Colonic mucosa (tissue), 4 donors: ENCODE results near the gene DSTN. TPM values are rescaled to one million over a fixed set of nuclear protein-coding genes. Genes with fewer than 3 reads are reported as not detected.

Source experiments
- DNase-seq: peaks from one replicate; pipeline ENCODE4 v3.0.0-alpha.2; 2020
- H3K27ac ChIP-seq: fragments of 200-600 bp; one replicate; pipeline ENCODE4 v1.8.0; 2021
- H3K27me3 ChIP-seq: fragments of 200-600 bp; one replicate; pipeline ENCODE4 v1.8.0; 2021
- H3K36me3 ChIP-seq: fragments of 200-600 bp; one replicate; pipeline ENCODE4 v1.8.0; 2021
- H3K4me1 ChIP-seq: fragments of 200-600 bp; one replicate; pipeline ENCODE4 v1.8.0; 2021; ENCODE audit warnings: mild to moderate bottlenecking
- H3K4me3 ChIP-seq: fragments of 200-600 bp; one replicate; pipeline ENCODE4 v1.8.0; 2021
- H3K9ac ChIP-seq, 2 donors: one replicate each; pipeline ENCODE4 v1.7.0; 2013; ENCODE audit warnings: control low read depth in 2 of 2, low read depth in 2 of 2, low read length in 2 of 2
- H3K9me3 ChIP-seq: fragments of 200-600 bp; one replicate; pipeline ENCODE4 v1.8.0; 2021
- intact Hi-C: fragments of 100-400 bp; cut with DNase I; formaldehyde crosslinking; loops from one replicate; pipeline ENCODE4 v1.14.1; 2022
- total RNA-seq, 2 donors: library from RNA; stranded (reverse); fragmentation: NEBNext Ultra II Directional in 1 of 2; extraction: Animal tissue kit (Norgen Biotek cat#: 25700) in 1 of 2; gene quantifications; one replicate each; pipeline ENCODE4 v1.2.1, GENCODE V29; 2021
- TF ChIP-seq, protein P1 (sequence below): fragments of 200-600 bp; IDR thresholded peaks from one replicate; pipeline ENCODE4 v1.8.0; 2022; ENCODE audit warnings: antibody characterized with exemption, mild to moderate bottlenecking
- donor health status: healthy.
- donor health status: DM: no; HTN: no; CAD: no.
- donor health status: DM: no; HTN: no; CAD: no.

The DSTN gene
- total RNA-seq, 2 donors from 2014 or later: 247 to 437 TPM

- H3K27me3 ChIP-seq: no peaks in the 10 kb centered on the region
- no peak overlapping the region for H3K4me3 ChIP-seq
- H3K4me1 ChIP-seq: no peaks in the 10 kb centered on the region
- H3K36me3 ChIP-seq: peaks cover 38% of the 10 kb centered on the region
- TF ChIP-seq, protein P1, sequence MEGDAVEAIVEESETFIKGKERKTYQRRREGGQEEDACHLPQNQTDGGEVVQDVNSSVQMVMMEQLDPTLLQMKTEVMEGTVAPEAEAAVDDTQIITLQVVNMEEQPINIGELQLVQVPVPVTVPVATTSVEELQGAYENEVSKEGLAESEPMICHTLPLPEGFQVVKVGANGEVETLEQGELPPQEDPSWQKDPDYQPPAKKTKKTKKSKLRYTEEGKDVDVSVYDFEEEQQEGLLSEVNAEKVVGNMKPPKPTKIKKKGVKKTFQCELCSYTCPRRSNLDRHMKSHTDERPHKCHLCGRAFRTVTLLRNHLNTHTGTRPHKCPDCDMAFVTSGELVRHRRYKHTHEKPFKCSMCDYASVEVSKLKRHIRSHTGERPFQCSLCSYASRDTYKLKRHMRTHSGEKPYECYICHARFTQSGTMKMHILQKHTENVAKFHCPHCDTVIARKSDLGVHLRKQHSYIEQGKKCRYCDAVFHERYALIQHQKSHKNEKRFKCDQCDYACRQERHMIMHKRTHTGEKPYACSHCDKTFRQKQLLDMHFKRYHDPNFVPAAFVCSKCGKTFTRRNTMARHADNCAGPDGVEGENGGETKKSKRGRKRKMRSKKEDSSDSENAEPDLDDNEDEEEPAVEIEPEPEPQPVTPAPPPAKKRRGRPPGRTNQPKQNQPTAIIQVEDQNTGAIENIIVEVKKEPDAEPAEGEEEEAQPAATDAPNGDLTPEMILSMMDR: no peak
- no peak overlapping the region for H3K9ac ChIP-seq
- intact Hi-C loops: no loop called here
- H3K9me3 ChIP-seq: no peaks in the 10 kb centered on the region
- H3K27ac ChIP-seq: no peak overlapping the region
- no peak for DNase-seq
Observed at GRCh38 chr20:17635332-17636244, 65.7 kb downstream of the DSTN start.

DNA sequence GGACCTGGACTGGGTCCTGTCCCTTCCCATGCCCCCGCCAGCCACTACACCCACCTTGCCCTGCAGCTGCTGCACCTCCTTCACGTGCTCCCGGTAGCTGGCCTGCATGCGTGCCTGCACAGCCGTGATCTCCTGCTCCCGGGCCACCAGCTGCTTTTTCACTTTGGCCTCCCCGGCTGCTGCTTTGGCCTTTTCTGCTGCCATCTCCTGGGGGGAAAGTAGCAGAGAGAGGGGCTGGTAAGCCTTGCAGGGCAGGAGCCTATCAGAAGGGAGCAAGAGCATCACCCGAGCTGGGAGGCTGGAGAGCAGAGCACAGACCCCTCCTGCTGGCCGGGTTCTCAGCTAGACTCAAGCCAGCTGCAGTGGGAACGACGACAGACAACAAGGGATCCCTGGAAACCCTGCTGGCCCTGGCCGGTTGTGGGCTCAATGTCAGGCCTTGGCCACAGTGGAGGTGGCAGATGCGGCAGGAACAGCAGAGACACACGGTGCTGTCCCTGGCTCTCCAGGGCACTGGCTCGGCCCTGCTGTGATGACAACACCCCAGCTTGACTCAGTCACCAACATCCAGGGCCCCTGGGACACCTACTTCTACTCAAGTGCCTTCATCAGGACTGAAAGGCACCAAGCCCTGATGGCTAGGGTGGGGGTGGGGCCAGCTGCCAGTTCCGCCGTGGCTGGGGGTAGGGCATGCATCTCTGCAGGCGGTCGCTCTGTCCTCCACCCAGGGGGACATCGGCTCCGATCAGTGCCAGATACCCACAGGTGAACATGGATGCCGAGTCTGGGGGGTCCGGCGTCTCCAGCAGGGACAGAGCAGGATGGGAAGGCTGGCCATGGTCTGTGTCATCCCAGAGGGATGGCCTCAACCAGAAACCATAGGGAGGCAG, 66.9 kb downstream of the DSTN start:
- Histone ChIP-seq H3K27ac (no peak overlapping the region), H3K27me3 (no peaks in the 10 kb centered on the region), H3K4me3 (no peak overlapping the region), H3K9me3 (no peaks in the 10 kb centered on the region), H3K36me3 (peaks cover 45% of the 10 kb centered on the region), H3K9ac (no peak overlapping the region), H3K4me1 (no peaks in the 10 kb centered on the region)
- TF ChIP-seq, protein P1: no peak
- DNase-seq: no peak
- intact Hi-C loops: no loop called here

- Histone ChIP-seq H3K27me3 (no peaks in the 10 kb centered on the region), H3K4me1 (no peaks in the 10 kb centered on the region), H3K27ac (no peak overlapping the region), H3K9ac (no peak overlapping the region), H3K36me3 (peaks cover 50% of the 10 kb centered on the region), H3K9me3 (no peaks in the 10 kb centered on the region), H3K4me3 (no peak overlapping the region)
- intact Hi-C loops: no loop called here
- DNase-seq: no peak
- TF ChIP-seq, protein P1: no peak
Observed at GRCh38 chr20:17637413-17637780, 67.5 kb downstream of the DSTN start.

- peaks cover 52% of the 10 kb centered on the region for H3K36me3 ChIP-seq
- no peaks in the 10 kb centered on the region for H3K4me1 ChIP-seq
- intact Hi-C loops: no loop called here
- no peaks in the 10 kb centered on the region for H3K27me3 ChIP-seq
- no peak for DNase-seq
- H3K4me3 ChIP-seq: no peak overlapping the region
- no peak overlapping the region for H3K9ac ChIP-seq
- no peaks in the 10 kb centered on the region for H3K9me3 ChIP-seq
- no peak overlapping the region for H3K27ac ChIP-seq
- TF ChIP-seq, protein P1: no peak
Observed at GRCh38 chr20:17637985-17638640, 68.2 kb downstream of the DSTN start.

DNA sequence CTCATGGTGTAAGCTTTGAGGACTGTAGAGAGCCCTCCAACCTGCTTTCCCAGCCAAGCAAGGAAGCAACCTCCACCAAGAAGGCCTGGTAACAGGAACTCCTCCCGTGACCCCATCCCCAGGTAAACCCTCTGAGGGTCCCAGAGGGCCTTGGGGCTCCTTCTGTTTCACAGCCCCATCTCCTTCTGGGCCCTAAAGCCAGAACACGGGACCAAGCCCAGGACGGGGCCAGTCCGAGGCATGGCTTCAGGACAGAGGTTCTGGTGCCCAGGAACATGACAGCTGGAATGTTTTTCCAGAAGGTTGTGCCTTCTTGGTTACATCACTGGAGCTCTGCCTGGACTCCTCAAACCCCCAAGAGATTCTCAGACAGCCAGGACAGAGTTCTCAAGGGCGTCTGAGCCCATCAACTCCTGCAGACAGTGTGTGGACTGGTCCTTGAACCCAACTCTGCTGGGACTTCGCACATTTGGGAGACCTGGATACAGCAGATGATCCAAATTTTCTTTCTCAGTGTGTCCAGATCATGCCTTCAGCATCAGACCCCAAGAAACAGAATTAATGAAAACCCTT, 69.0 kb downstream of the DSTN start:
- Histone ChIP-seq H3K4me3 (no peak overlapping the region), H3K4me1 (no peaks in the 10 kb centered on the region)
- TF ChIP-seq, protein P1: no peak

More for the DNA sequence above, 69.0 kb downstream of the DSTN start:
- Histone ChIP-seq H3K27ac (no peak overlapping the region), H3K9ac (no peak overlapping the region), H3K9me3 (no peaks in the 10 kb centered on the region), H3K36me3 (peaks cover 44% of the 10 kb centered on the region), H3K27me3 (no peaks in the 10 kb centered on the region)
- DNase-seq: no peak
- intact Hi-C loops: no loop called here
